ENCODE data around the gene PFN2. TPM values are rescaled to one million over a fixed set of nuclear protein-coding genes. Genes with fewer than 3 reads are reported as not detected.
"Not testable (repeated sequence)": the region's sequence is repeated elsewhere in the genome, so short reads cannot be mapped to it uniquely, and the experiment has no call there.

PFN2 gene
- total RNA-seq, 1 experiment from 2014 or later, result 227 TPM

DNA sequence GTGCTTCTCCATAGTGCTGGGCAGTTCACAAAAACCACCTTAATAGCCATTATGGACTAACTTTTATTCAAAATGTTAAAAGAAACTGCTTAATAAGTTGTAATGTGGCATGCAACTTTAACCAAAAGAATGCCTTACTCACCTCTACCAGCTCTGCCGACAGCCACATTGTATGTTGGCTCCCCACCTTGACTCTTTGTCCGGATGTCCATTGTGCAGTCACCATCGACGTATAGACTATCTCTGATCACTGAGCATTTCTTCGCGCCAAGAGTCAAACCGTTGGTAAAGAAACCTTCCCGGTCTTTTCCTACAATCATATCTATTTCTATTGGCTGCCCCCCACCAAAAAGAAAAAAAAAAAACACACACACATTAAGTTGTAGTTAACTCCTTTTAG lies 2.5 kb downstream of the PFN2 start:
- DNase-seq (ENCODE audit: low read depth), result peak; percentile 36

- peak; percentile 72 for DNase-seq (ENCODE audit: low read depth)
Measured at GRCh38 chr3:149967086-149967685, 3.5 kb downstream of the PFN2 start.

DNA sequence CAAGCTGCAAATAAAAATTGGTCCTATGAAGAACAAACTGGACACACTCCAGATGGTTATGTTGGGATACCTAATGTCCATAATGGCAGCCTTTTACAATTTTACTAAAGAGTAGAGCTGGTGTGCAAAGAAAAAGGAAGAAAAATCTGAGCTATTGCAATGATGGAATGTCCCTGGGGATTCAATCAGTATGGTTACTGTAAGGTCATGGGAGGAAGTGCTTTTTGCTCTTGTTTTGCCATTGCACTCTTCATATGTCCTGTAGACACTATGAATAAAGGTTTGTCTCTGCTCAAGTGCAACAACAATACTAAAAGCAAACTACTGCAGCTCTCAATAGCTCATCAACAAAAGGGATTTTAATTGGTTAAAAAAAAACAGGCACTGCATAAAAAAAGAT lies 5.4 kb downstream of the PFN2 start:
- DNase-seq (ENCODE audit: low read depth), result no peak

- no peak for DNase-seq (ENCODE audit: low read depth)
Measured at GRCh38 chr3:149964291-149964690, 6.4 kb downstream of the PFN2 start.

- DNase-seq (ENCODE audit: low read depth), result no peak
Measured at GRCh38 chr3:149963485-149963884, 7.2 kb downstream of the PFN2 start.

GRCh38 chr3:149959443-149959842 lies 11.3 kb downstream of the PFN2 start:
- DNase-seq (ENCODE audit: low read depth), result peak; percentile 39

- no peak for DNase-seq (ENCODE audit: low read depth)
Measured at GRCh38 chr3:149958171-149958796, 12.4 kb downstream of the PFN2 start.

DNA sequence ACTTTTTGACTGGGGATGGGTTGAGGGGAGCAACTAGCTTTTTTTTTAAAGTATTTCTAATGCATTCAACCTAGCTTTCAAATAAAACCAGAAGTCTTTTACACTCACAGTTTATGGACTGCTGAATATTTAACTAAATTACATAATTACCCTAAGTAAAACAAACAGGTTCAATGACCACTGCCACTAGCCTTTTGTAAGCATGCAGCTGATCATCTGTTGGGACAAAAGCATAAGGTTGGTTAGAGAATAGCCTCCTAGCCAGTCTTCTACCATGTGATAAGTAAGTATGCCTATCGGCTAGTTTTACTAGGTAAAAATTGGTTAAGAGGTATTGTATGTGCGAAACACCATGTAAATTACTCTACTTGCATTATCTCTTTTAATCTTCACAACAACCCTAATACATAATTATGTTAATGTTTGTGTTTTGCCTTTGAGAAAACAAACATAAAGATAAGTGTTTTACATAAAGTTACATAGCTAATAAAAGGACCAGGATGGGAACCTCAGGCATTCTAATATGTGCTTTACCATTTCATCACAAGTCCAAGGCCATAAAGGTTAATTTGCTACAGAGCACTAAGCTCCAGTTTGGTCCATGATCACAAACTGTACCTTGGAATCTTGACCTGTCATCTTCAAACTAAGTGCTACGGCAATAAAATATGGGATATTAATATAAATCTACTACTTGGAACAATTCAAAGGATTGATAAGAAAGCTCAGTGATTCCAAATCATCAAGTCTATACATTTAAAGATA lies 13.2 kb downstream of the PFN2 start:
- DNase-seq (ENCODE audit: low read depth), result no peak

- DNase-seq (ENCODE audit: low read depth), result peak; percentile 19
Measured at GRCh38 chr3:149955449-149955848, 15.2 kb downstream of the PFN2 start.

GRCh38 chr3:149954812-149955211 lies 15.9 kb downstream of the PFN2 start:
- no peak for DNase-seq (ENCODE audit: low read depth)

DNA sequence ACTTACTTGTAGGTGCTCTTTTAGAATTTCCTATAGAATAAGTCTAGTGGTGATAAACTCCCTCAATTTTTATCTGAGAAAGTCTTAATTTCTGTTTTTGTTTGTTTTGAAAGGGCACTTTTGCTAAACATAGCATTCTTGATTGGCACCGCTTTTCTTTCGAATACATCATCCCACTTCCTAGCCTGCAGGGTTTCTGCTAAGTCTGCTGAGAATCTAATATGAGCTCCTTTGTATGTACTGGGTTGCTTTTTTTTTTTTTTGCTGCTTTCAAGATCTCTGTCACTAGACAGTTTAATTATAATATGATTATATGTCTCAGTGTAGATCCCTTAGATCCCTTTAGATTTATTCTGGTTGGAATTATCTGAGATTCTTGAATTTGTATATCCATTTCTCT lies 21.5 kb downstream of the PFN2 start:
- no peak for DNase-seq (ENCODE audit: low read depth)

GRCh38 chr3:149947231-149947630 lies 23.5 kb downstream of the PFN2 start:
- DNase-seq (ENCODE audit: low read depth), result no peak

DNA sequence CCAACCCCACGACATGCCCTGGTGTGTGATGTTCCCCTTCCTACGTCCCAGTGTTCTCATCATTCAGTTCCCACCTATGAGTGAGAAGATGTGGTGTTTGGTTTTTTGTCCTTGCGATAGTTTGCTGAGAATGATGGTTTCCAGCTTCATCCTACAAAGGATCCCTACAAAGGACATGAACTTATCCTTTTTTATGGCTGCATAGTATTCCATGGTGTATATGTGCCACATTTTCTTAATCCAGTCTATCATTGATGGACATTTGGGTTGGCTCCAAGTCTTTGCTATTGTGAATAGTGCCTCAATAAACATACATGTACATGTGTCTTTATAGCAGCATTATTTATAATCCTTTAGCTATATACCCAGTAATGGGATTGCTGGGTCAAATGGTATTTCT lies 26.7 kb downstream of the PFN2 start:
- DNase-seq (ENCODE audit: low read depth), result not testable (repeated sequence)

GRCh38 chr3:149942409-149942808 lies 28.3 kb downstream of the PFN2 start:
- no peak for DNase-seq (ENCODE audit: low read depth)

DNA sequence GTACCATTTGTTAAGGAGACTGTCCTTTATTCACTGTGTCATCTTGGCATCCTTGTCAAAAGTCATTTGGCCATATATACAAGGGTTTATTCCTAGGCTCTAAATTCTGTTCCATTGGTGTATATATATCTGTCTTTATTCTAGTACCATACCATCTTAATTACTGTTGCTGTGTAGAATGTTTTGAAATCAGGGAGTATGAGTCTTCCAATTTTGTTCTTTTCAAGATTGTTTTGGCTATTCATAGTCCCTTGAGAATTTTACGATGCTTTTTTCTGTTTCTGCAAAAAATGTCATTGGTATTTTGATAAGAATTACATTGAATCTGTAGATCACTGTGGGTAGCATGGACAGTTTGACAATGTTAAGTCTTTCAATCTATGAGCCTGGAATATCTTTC lies 28.7 kb downstream of the PFN2 start:
- DNase-seq (ENCODE audit: low read depth), result no peak

DNA sequence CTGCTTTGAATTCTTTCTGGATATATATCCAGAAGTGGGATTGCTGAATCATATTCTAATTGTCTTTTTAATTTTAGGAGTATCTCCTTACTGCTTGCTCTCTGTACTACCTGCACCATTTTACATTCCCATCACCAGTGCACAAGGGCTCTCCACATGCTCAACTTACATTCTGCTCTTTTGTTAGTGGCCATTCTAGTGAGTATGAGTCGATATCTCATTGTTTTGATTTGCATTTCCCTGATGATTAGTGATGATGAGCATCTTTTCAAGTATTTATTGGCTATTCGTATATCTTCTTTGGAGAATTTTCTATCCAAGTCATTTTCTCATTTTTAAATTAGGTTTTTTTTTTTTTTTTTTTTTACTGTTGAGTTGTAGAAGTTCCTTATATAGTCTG lies 29.5 kb downstream of the PFN2 start:
- DNase-seq (ENCODE audit: low read depth), result peak; percentile 23

DNA sequence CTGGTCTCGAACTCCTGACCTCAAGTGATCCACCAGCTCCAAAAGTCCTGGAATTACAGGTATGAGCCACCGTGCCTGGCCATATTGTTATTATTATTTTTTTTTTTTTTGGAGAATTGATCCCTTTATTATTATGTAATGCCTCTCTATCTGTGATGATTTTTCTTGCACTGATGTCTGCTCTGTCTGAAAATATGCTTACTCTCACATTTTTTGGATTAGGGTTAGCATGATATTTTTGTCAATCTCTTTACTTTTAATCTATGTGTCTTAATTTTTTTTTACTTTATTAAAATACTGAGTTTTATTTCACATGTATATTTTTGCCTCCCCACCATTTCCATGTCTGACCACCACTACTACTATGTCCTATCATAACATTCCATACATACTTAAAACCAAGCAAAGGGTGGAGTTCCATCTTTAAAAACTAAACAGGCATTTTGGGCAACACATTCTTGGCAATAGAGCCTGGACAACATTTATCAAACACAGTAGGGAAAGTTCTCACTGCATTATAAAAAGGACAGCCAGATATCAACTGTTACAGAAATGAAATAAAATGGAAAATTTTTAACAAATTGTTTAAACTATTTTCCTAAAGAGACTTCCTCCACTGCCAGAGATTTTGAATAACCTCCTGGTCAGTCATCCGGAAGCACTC lies 32.2 kb downstream of the PFN2 start:
- DNase-seq (ENCODE audit: low read depth), result not testable (repeated sequence)

- peak; percentile 54 for DNase-seq (ENCODE audit: low read depth)
Measured at GRCh38 chr3:149936812-149937230, 33.9 kb downstream of the PFN2 start.

- peak; percentile 36 for DNase-seq (ENCODE audit: low read depth)
Measured at GRCh38 chr3:149934524-149934923, 36.2 kb downstream of the PFN2 start.

DNA sequence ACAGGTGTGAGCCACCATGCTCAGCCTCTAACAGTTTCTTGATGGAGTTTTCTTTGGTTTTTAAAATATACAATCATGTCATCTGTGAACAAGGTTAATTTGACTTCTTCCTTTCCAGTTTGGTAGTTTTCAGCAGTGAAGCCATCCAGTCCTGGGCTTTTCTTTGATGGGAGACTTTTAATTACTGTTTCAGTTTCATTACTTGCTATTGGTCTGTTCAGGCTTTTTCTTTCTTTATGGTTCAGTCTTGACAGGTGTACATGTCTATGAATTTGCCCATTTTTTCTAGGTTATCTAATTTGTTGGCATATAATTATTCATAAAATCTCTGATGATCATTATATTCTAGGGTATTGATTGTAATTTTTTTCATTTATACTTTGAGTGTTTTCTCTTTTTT lies 36.8 kb downstream of the PFN2 start:
- DNase-seq (ENCODE audit: low read depth), result no peak

DNA sequence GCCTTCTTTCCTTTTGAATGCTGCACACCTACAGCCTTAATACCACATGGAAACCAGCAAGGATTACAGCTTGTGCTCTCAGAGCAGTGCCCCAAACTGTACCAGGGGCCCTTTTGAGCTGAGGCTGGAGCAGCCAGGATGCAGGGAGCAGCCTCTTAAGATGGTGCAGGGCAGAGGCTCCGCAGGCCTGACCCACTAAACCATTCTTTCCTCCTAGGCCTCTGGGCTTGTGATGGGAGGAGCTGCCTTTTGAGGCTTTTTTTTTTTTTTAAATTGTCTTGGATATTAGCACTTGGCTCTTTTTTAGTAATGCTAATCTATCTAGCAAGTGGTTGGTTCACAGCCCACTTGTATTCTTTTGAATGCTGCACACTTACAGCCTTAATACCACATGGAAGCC lies 37.7 kb downstream of the PFN2 start:
- DNase-seq (ENCODE audit: low read depth), result no peak

GRCh38 chr3:149920119-149920518 lies 50.6 kb downstream of the PFN2 start:
- DNase-seq (ENCODE audit: low read depth), result no peak
